Breast epithelium (tissue), 3 donors: ENCODE results near the gene MRAP.

Experiments used
- POLR2A ChIP-seq: fragments of 450-650 bp; IDR thresholded peaks from one replicate; pipeline ENCODE4 v1.6.1; 2016; ENCODE audit warnings: antibody characterized with exemption, mild to moderate bottlenecking, moderate library complexity
- POLR2AphosphoS5 ChIP-seq, 3 donors: sonication (generic); formaldehyde crosslinking; IDR thresholded peaks; one replicate each; pipeline ENCODE4 v1.6.1; 2017; ENCODE audit warnings: antibody characterized with exemption in 3 of 3
- TF ChIP-seq, protein P1 (sequence below), 3 donors: fragments of 450-650 bp; IDR thresholded peaks; one replicate each; pipeline ENCODE4 v1.5.1; 2016 to 2017; ENCODE audit warnings: antibody characterized with exemption in 3 of 3, mild to moderate bottlenecking in 3 of 3, moderate library complexity in 3 of 3

DNA sequence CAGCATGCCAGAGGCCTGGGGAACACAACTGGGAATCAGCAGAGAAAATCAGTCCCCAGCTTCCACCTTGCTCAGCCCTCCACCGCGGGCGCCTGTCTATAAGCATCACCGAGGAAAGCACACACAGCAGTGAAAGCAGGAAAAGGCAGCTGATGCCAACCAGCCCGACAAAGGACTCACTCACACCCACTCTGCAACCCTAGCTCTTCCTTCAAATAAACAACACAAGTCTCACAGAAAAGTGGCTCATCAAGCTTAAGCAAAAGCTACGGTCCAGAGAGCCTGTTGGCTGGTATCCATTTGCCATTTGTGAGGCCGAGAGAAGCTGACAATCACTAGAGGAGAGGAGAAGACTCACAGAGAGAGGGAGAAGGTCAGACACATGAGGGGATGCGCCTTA is 27.1 kb downstream of the MRAP start:
- TF ChIP-seq, protein P1, sequence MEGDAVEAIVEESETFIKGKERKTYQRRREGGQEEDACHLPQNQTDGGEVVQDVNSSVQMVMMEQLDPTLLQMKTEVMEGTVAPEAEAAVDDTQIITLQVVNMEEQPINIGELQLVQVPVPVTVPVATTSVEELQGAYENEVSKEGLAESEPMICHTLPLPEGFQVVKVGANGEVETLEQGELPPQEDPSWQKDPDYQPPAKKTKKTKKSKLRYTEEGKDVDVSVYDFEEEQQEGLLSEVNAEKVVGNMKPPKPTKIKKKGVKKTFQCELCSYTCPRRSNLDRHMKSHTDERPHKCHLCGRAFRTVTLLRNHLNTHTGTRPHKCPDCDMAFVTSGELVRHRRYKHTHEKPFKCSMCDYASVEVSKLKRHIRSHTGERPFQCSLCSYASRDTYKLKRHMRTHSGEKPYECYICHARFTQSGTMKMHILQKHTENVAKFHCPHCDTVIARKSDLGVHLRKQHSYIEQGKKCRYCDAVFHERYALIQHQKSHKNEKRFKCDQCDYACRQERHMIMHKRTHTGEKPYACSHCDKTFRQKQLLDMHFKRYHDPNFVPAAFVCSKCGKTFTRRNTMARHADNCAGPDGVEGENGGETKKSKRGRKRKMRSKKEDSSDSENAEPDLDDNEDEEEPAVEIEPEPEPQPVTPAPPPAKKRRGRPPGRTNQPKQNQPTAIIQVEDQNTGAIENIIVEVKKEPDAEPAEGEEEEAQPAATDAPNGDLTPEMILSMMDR (IDR thresholded peaks at IDR 0.05) = no peak
- TF ChIP-seq POLR2A (no peak), POLR2AphosphoS5 (IDR thresholded peaks at IDR 0.05) (no peak)
